ENCODE data around the gene KIR3DL1.
"Not testable (repeated sequence)": the region's sequence is repeated elsewhere in the genome, so short reads cannot be mapped to it uniquely, and the experiment has no call there.

KIR3DL1 gene

GRCh38 chr19:54817670-54818536 lies 1.6 kb downstream of the KIR3DL1 start:
- Histone ChIP-seq H3K9me3 (ENCODE audit: control insufficient read depth in 1 of 2, low read length in 2 of 2) (no peaks in the 10 kb centered on the region), H3K27ac (ENCODE audit: low read length) (no peak overlapping the region), H3K4me1 (ENCODE audit: control insufficient read depth in 1 of 2, insufficient read depth in 2 of 2, low read length in 2 of 2) (no peaks in the 10 kb centered on the region), H3K4me3 (ENCODE audit: low read depth in 1 of 2, low read length in 2 of 2) (no peak overlapping the region), H3K27me3 (ENCODE audit: low read depth, low read length) (no peaks in the 10 kb centered on the region), H3K36me3 (ENCODE audit: control insufficient read depth in 1 of 2, insufficient read depth in 2 of 2, low read length in 2 of 2) (no peaks in the 10 kb centered on the region)

DNA sequence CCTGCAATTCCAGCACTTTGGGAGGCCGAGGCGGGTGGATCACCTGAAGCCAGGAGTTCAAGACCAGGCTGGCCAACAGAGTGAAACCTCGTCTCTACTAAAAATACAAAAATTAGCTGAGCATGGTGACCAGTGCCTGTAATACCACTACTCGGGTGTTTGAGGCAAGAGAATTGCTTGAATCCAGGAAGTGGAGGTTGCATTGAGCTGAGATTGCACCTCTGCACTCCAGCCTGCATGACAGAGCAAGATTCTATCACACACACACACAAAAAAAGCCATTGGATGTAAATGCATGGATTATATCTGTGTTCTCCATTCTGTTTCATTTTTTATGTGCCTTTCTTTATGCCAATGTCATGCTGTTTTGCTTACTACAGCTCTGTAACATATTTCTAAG lies 8.1 kb downstream of the KIR3DL1 start:
- H3K27me3 ChIP-seq (ENCODE audit: low read depth, low read length); H3K27ac ChIP-seq (ENCODE audit: low read length); H3K9me3 ChIP-seq (ENCODE audit: control insufficient read depth in 1 of 2, low read length in 2 of 2); H3K4me1 ChIP-seq (ENCODE audit: control insufficient read depth in 1 of 2, insufficient read depth in 2 of 2, low read length in 2 of 2); H3K36me3 ChIP-seq (ENCODE audit: control insufficient read depth in 1 of 2, insufficient read depth in 2 of 2, low read length in 2 of 2); H3K4me3 ChIP-seq (ENCODE audit: low read depth in 1 of 2, low read length in 2 of 2): not testable (repeated sequence)

GRCh38 chr19:54825326-54825725 lies 9.1 kb downstream of the KIR3DL1 start:
- H3K36me3 ChIP-seq (ENCODE audit: control insufficient read depth in 1 of 2, insufficient read depth in 2 of 2, low read length in 2 of 2); H3K4me3 ChIP-seq (ENCODE audit: low read depth in 1 of 2, low read length in 2 of 2); H3K27me3 ChIP-seq (ENCODE audit: low read depth, low read length); H3K4me1 ChIP-seq (ENCODE audit: control insufficient read depth in 1 of 2, insufficient read depth in 2 of 2, low read length in 2 of 2); H3K27ac ChIP-seq (ENCODE audit: low read length); H3K9me3 ChIP-seq (ENCODE audit: control insufficient read depth in 1 of 2, low read length in 2 of 2): not testable (repeated sequence)

DNA sequence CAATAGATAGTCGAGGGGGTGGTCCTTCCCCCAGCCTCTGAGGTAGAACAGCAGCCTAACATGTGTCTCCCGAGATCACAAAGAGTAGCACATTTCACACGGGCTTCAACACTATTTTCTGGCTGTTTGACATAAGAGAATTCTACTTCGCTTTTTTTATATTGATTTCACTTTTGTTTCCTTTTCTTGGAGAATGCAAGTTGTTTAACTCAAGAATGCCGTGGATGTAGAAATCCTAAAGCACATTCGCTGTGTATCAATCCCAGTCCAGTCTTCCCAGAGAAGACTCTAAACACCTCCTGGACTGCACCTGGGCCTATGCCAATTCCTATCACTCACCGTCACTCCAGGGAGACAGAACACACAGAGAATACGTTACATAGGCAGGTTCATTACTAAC lies 11.8 kb downstream of the KIR3DL1 start:
- H3K9me3 ChIP-seq (ENCODE audit: control insufficient read depth in 1 of 2, low read length in 2 of 2); H3K4me1 ChIP-seq (ENCODE audit: control insufficient read depth in 1 of 2, insufficient read depth in 2 of 2, low read length in 2 of 2); H3K36me3 ChIP-seq (ENCODE audit: control insufficient read depth in 1 of 2, insufficient read depth in 2 of 2, low read length in 2 of 2); H3K27me3 ChIP-seq (ENCODE audit: low read depth, low read length); H3K27ac ChIP-seq (ENCODE audit: low read length); H3K4me3 ChIP-seq (ENCODE audit: low read depth in 1 of 2, low read length in 2 of 2): not testable (repeated sequence)

GRCh38 chr19:54832496-54832895 lies 16.2 kb downstream of the KIR3DL1 start, which contains the start of gene KIR2DS4:
Gene KIR2DS4, plus strand, starts transcription at chr19:54832676.
- not testable (repeated sequence) for H3K4me1 ChIP-seq (ENCODE audit: control insufficient read depth in 1 of 2, insufficient read depth in 2 of 2, low read length in 2 of 2); H3K4me3 ChIP-seq (ENCODE audit: low read depth in 1 of 2, low read length in 2 of 2); H3K27ac ChIP-seq (ENCODE audit: low read length); H3K9me3 ChIP-seq (ENCODE audit: control insufficient read depth in 1 of 2, low read length in 2 of 2); H3K36me3 ChIP-seq (ENCODE audit: control insufficient read depth in 1 of 2, insufficient read depth in 2 of 2, low read length in 2 of 2); H3K27me3 ChIP-seq (ENCODE audit: low read depth, low read length)

DNA sequence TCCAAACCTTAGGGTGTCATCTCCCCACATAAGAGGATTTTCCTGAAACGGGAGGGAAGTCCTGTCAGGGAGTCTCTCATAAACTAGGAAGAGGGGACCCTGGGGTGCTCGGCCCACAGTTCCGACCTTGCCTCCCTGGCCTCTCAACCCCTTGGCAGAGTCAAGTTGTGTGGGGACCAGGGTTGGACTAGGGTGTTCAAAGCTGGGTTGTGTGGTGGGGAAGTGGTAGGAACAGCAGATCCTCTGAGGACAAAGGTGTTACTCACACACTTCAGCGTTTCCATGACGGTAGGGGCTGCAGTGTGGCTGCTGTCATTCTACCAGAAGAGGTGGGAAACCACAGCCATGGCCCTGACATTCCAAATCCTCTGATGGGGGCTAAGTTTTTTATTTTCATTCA lies 18.9 kb downstream of the KIR3DL1 start:
- H3K4me3 ChIP-seq (ENCODE audit: low read depth in 1 of 2, low read length in 2 of 2); H3K36me3 ChIP-seq (ENCODE audit: control insufficient read depth in 1 of 2, insufficient read depth in 2 of 2, low read length in 2 of 2); H3K27me3 ChIP-seq (ENCODE audit: low read depth, low read length); H3K9me3 ChIP-seq (ENCODE audit: control insufficient read depth in 1 of 2, low read length in 2 of 2); H3K27ac ChIP-seq (ENCODE audit: low read length); H3K4me1 ChIP-seq (ENCODE audit: control insufficient read depth in 1 of 2, insufficient read depth in 2 of 2, low read length in 2 of 2): not testable (repeated sequence)

- H3K27ac ChIP-seq (ENCODE audit: low read length), result not testable (repeated sequence)
Observed at GRCh38 chr19:54837522-54837921, 21.3 kb downstream of the KIR3DL1 start.

GRCh38 chr19:54843171-54843570 lies 26.9 kb downstream of the KIR3DL1 start:
- H3K27ac ChIP-seq (ENCODE audit: low read length); H3K27me3 ChIP-seq (ENCODE audit: low read depth, low read length); H3K36me3 ChIP-seq (ENCODE audit: control insufficient read depth in 1 of 2, insufficient read depth in 2 of 2, low read length in 2 of 2); H3K4me1 ChIP-seq (ENCODE audit: control insufficient read depth in 1 of 2, insufficient read depth in 2 of 2, low read length in 2 of 2); H3K4me3 ChIP-seq (ENCODE audit: low read depth in 1 of 2, low read length in 2 of 2); H3K9me3 ChIP-seq (ENCODE audit: control insufficient read depth in 1 of 2, low read length in 2 of 2): not testable (repeated sequence)

More at GRCh38 chr19:54837522-54837921, 21.3 kb downstream of the KIR3DL1 start:
- not testable (repeated sequence) for H3K36me3 ChIP-seq (ENCODE audit: control insufficient read depth in 1 of 2, insufficient read depth in 2 of 2, low read length in 2 of 2); H3K9me3 ChIP-seq (ENCODE audit: control insufficient read depth in 1 of 2, low read length in 2 of 2); H3K4me1 ChIP-seq (ENCODE audit: control insufficient read depth in 1 of 2, insufficient read depth in 2 of 2, low read length in 2 of 2); H3K27me3 ChIP-seq (ENCODE audit: low read depth, low read length); H3K4me3 ChIP-seq (ENCODE audit: low read depth in 1 of 2, low read length in 2 of 2)

- H3K27me3 ChIP-seq (ENCODE audit: low read depth, low read length); H3K27ac ChIP-seq (ENCODE audit: low read length); H3K4me1 ChIP-seq (ENCODE audit: control insufficient read depth in 1 of 2, insufficient read depth in 2 of 2, low read length in 2 of 2); H3K36me3 ChIP-seq (ENCODE audit: control insufficient read depth in 1 of 2, insufficient read depth in 2 of 2, low read length in 2 of 2); H3K4me3 ChIP-seq (ENCODE audit: low read depth in 1 of 2, low read length in 2 of 2); H3K9me3 ChIP-seq (ENCODE audit: control insufficient read depth in 1 of 2, low read length in 2 of 2): not testable (repeated sequence)
Observed at GRCh38 chr19:54850061-54850640, 33.9 kb downstream of the KIR3DL1 start, which contains the start of gene KIR3DL2. Gene KIR3DL2, plus strand, starts transcription at chr19:54850443. Its CDS starts 33 bp downstream, at chr19:54850476.

DNA sequence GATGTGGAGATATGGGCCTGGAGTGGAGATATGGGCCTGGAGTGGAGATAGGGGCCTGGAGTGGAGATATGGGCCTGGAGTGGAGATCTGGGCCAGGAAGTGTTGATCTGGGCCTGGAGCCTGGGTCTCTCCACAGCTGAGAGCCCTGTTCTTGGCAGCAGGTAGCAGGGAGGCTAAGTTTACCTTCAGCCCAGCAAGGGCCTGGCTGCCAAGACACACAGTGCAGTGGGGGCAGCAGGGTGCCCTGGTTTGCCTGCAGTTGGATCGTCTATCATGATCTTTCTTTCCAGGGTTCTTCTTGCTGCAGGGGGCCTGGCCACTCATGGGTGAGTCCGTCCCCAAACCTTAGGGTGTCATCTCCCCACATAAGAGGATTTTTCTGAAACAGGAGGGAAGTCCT lies 34.7 kb downstream of the KIR3DL1 start:
- Histone ChIP-seq H3K27me3 (ENCODE audit: low read depth, low read length) (no peaks in the 10 kb centered on the region), H3K36me3 (ENCODE audit: control insufficient read depth in 1 of 2, insufficient read depth in 2 of 2, low read length in 2 of 2) (no peaks in the 10 kb centered on the region), H3K9me3 (ENCODE audit: control insufficient read depth in 1 of 2, low read length in 2 of 2) (no peaks in the 10 kb centered on the region), H3K4me1 (ENCODE audit: control insufficient read depth in 1 of 2, insufficient read depth in 2 of 2, low read length in 2 of 2) (no peaks in the 10 kb centered on the region), H3K27ac (ENCODE audit: low read length) (no peak overlapping the region), H3K4me3 (ENCODE audit: low read depth in 1 of 2, low read length in 2 of 2) (no peak overlapping the region)

DNA sequence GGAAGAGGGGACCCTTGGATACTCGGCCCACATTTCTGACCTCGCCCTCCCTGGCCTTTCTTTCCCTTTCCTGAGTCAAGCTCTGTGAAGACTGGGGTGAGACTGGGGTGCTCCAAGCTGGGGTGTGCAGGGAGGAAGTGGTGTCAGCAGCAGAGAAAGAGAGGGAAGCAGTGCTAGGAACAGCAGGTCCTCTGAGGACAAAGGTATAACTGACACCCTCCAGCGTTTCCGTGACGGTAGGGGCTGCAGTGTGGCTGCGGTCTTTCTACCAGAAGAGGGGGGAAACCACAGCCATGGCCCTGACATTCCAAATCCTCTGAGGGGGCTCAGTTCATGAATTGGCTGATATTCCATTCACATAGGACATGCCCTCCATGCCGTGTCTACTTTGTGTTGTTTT lies 35.1 kb downstream of the KIR3DL1 start:
- no peak overlapping the region for H3K27ac ChIP-seq (ENCODE audit: low read length)
- no peaks in the 10 kb centered on the region for H3K4me1 ChIP-seq (ENCODE audit: control insufficient read depth in 1 of 2, insufficient read depth in 2 of 2, low read length in 2 of 2)
- H3K9me3 ChIP-seq (ENCODE audit: control insufficient read depth in 1 of 2, low read length in 2 of 2), result no peaks in the 10 kb centered on the region
- H3K36me3 ChIP-seq (ENCODE audit: control insufficient read depth in 1 of 2, insufficient read depth in 2 of 2, low read length in 2 of 2), result no peaks in the 10 kb centered on the region
- no peak overlapping the region for H3K4me3 ChIP-seq (ENCODE audit: low read depth in 1 of 2, low read length in 2 of 2)
- H3K27me3 ChIP-seq (ENCODE audit: low read depth, low read length), result no peaks in the 10 kb centered on the region

GRCh38 chr19:54855241-54855640 lies 39.0 kb downstream of the KIR3DL1 start:
- not testable (repeated sequence) for H3K27me3 ChIP-seq (ENCODE audit: low read depth, low read length); H3K27ac ChIP-seq (ENCODE audit: low read length); H3K4me3 ChIP-seq (ENCODE audit: low read depth in 1 of 2, low read length in 2 of 2); H3K9me3 ChIP-seq (ENCODE audit: control insufficient read depth in 1 of 2, low read length in 2 of 2); H3K36me3 ChIP-seq (ENCODE audit: control insufficient read depth in 1 of 2, insufficient read depth in 2 of 2, low read length in 2 of 2); H3K4me1 ChIP-seq (ENCODE audit: control insufficient read depth in 1 of 2, insufficient read depth in 2 of 2, low read length in 2 of 2)
